Osteoblast (primary cell): ENCODE data around the gene LIN52. TPM values are rescaled to one million over a fixed set of nuclear protein-coding genes. Genes with fewer than 3 reads are reported as not detected.
"Not testable (repeated sequence)": the region's sequence is repeated elsewhere in the genome, so short reads cannot be mapped to it uniquely, and the experiment has no call there.

ENCODE experiments used
- DNase-seq: peaks from one replicate; pipeline ENCODE4 v3.0.0; 2011; ENCODE audit warnings: low spot score, mixed read lengths; ENCODE audit not compliant: insufficient read length; ENCODE audit errors: missing footprints
- H2AFZ ChIP-seq: 2 replicates; pipeline ENCODE4 v1.6.0; 2011; ENCODE audit warnings: mild to moderate bottlenecking, low read length
- H3K27ac ChIP-seq: 2 replicates; pipeline ENCODE4 v1.5.1; 2011; ENCODE audit warnings: mild to moderate bottlenecking, low read depth, low read length, moderate library complexity
- H3K27me3 ChIP-seq: 2 replicates; pipeline ENCODE4 v1.6.0; 2012; ENCODE audit warnings: mild to moderate bottlenecking, control low read depth, inconsistent platforms, low read length, moderate library complexity; ENCODE audit not compliant: insufficient read depth
- H3K36me3 ChIP-seq: 2 replicates; pipeline ENCODE4 v1.5.1; 2011; ENCODE audit warnings: mild to moderate bottlenecking, low read length, control low read depth, moderate library complexity; ENCODE audit not compliant: insufficient read depth
- H3K4me1 ChIP-seq: 2 replicates; pipeline ENCODE4 v1.5.1; 2011; ENCODE audit warnings: mild to moderate bottlenecking, low read length, control low read depth, moderate library complexity; ENCODE audit not compliant: insufficient read depth
- H3K4me2 ChIP-seq: 2 replicates; pipeline ENCODE4 v1.6.0; 2011; ENCODE audit warnings: mild to moderate bottlenecking, low read length; ENCODE audit not compliant: insufficient read depth
- H3K4me3 ChIP-seq: fragments of 200-600 bp; sonication (generic); 3 replicates; pipeline ENCODE4 v1.5.1; 2012; ENCODE audit warnings: mild to moderate bottlenecking, low read length, inconsistent platforms; ENCODE audit not compliant: insufficient read depth
- H3K79me2 ChIP-seq: 2 replicates; pipeline ENCODE4 v1.6.0; 2012; ENCODE audit warnings: mild to moderate bottlenecking, low read length, control low read depth, inconsistent platforms; ENCODE audit not compliant: insufficient read depth
- H3K9me3 ChIP-seq: 2 replicates; pipeline ENCODE4 v1.5.1; 2011; ENCODE audit warnings: low read depth, low read length, control low read depth
- H4K20me1 ChIP-seq: 2 replicates; pipeline ENCODE4 v1.6.0; 2012; ENCODE audit warnings: mild to moderate bottlenecking, low read length, control low read depth; ENCODE audit not compliant: insufficient read depth
- CTCF ChIP-seq: IDR thresholded peaks from 2 replicates; pipeline ENCODE4 v1.5.1; 2011; ENCODE audit warnings: mild to moderate bottlenecking, low read depth, low read length, moderate library complexity; ENCODE audit errors: extremely low read depth
- total RNA-seq: library from RNA; depleted of rRNA; stranded (reverse); fragments of >200 nt; gene quantifications from 2 replicates; pipeline ENCODE4 v1.2.3, GENCODE V29; 2012

The LIN52 gene
- total RNA-seq, 1 donor = 6.9 TPM

GRCh38 chr14:74109369-74109768 lies 24.6 kb downstream of the LIN52 start:
- no peak overlapping the region for H3K27ac ChIP-seq
- H3K27me3 ChIP-seq = no peaks in the 10 kb centered on the region
- no peak overlapping the region for H2AFZ ChIP-seq
- DNase-seq = no peak
- no peaks in the 10 kb centered on the region for H3K4me1 ChIP-seq
- no peak overlapping the region for H3K4me2 ChIP-seq
- no peak for TF ChIP-seq CTCF
- no peaks in the 10 kb centered on the region for H3K79me2 ChIP-seq
- H3K4me3 ChIP-seq = no peak overlapping the region
- no peaks in the 10 kb centered on the region for H4K20me1 ChIP-seq
- no peaks in the 10 kb centered on the region for H3K9me3 ChIP-seq
- H3K36me3 ChIP-seq = peaks cover 10% of the 10 kb centered on the region

GRCh38 chr14:74111395-74112216 lies 26.9 kb downstream of the LIN52 start:
- not testable (repeated sequence) for H3K36me3 ChIP-seq, H3K4me1 ChIP-seq, H3K79me2 ChIP-seq, H2AFZ ChIP-seq, H3K27me3 ChIP-seq, H3K27ac ChIP-seq, H3K4me3 ChIP-seq, H3K9me3 ChIP-seq, H3K4me2 ChIP-seq, H4K20me1 ChIP-seq
- DNase-seq = peak; percentile 89
- peak; percentile 56 for TF ChIP-seq CTCF

- not testable (repeated sequence) for H2AFZ ChIP-seq, H4K20me1 ChIP-seq, H3K4me2 ChIP-seq
These were observed 40.7 kb downstream of the LIN52 start for GRCh38 chr14:74125487-74125886.

GRCh38 chr14:74126315-74127013 lies 41.7 kb downstream of the LIN52 start:
- H3K4me3 ChIP-seq = no peak overlapping the region
- no peaks in the 10 kb centered on the region for H3K36me3 ChIP-seq
- H4K20me1 ChIP-seq = peaks cover 3% of the 10 kb centered on the region
- TF ChIP-seq CTCF = no peak
- no peaks in the 10 kb centered on the region for H3K27me3 ChIP-seq
- no peak overlapping the region for H2AFZ ChIP-seq
- no peaks in the 10 kb centered on the region for H3K9me3 ChIP-seq
- H3K27ac ChIP-seq = no peak overlapping the region
- H3K79me2 ChIP-seq = no peaks in the 10 kb centered on the region
- no peaks in the 10 kb centered on the region for H3K4me1 ChIP-seq
- DNase-seq = no peak
- no peak overlapping the region for H3K4me2 ChIP-seq

More at GRCh38 chr14:74125487-74125886, 40.7 kb downstream of the LIN52 start:
- not testable (repeated sequence) for H3K9me3 ChIP-seq, H3K4me1 ChIP-seq, H3K27me3 ChIP-seq, H3K4me3 ChIP-seq, H3K27ac ChIP-seq, DNase-seq, H3K36me3 ChIP-seq, H3K79me2 ChIP-seq
